Muscle layer of colon (tissue), 2 donors: Measurements from ENCODE around the gene RAPGEF1.

Experiments
- H3K27ac ChIP-seq: one replicate; pipeline ENCODE4 v1.7.0; 2013; ENCODE audit warnings: low read depth, mild to moderate bottlenecking, low read length, moderate library complexity
- H3K27me3 ChIP-seq, 2 donors: one replicate each; pipeline ENCODE4 v1.7.0; 2013; ENCODE audit warnings: low read length in 2 of 2, mild to moderate bottlenecking in 2 of 2; ENCODE audit not compliant: insufficient read depth in 2 of 2, control insufficient read depth in 1 of 2
- H3K36me3 ChIP-seq: one replicate; pipeline ENCODE4 v1.7.0; 2013; ENCODE audit warnings: mild to moderate bottlenecking, low read length; ENCODE audit not compliant: insufficient read depth
- H3K4me1 ChIP-seq: one replicate; pipeline ENCODE4 v1.7.0; 2013; ENCODE audit warnings: mild to moderate bottlenecking, low read length; ENCODE audit not compliant: insufficient read depth
- H3K4me3 ChIP-seq, 2 donors: one replicate each; pipeline ENCODE4 v1.7.0; 2013; ENCODE audit warnings: low read length in 2 of 2, low read depth in 1 of 2, mild to moderate bottlenecking in 1 of 2, moderate library complexity in 1 of 2
- H3K9ac ChIP-seq: one replicate; pipeline ENCODE4 v1.7.0; 2013; ENCODE audit warnings: low read length
- H3K9me3 ChIP-seq: one replicate; pipeline ENCODE4 v1.7.0; 2013; ENCODE audit warnings: mild to moderate bottlenecking, low read length
- donor health status: abdominal sarcoma.
- donor health status: Adenocarcinoma of cecum.

RAPGEF1 gene

GRCh38 chr9:131601683-131602181 is 138.1 kb downstream of the RAPGEF1 start:
- Histone ChIP-seq H3K4me3 (no peak overlapping the region), H3K9ac (no peak overlapping the region), H3K4me1 (no peaks in the 10 kb centered on the region), H3K27me3 (no peaks in the 10 kb centered on the region), H3K27ac (no peak overlapping the region), H3K9me3 (no peaks in the 10 kb centered on the region), H3K36me3 (peaks cover 72% of the 10 kb centered on the region)

- no peak overlapping the region for H3K9ac ChIP-seq
- H3K9me3 ChIP-seq, result no peaks in the 10 kb centered on the region
- H3K4me1 ChIP-seq, result no peaks in the 10 kb centered on the region
- H3K36me3 ChIP-seq, result peaks cover 63% of the 10 kb centered on the region
- H3K27me3 ChIP-seq, result no peaks in the 10 kb centered on the region
- H3K4me3 ChIP-seq, result no peak overlapping the region
- no peak overlapping the region for H3K27ac ChIP-seq
Measured at GRCh38 chr9:131598121-131598520, 141.8 kb downstream of the RAPGEF1 start.

- Histone ChIP-seq H3K36me3 (peaks cover 55% of the 10 kb centered on the region), H3K9me3 (no peaks in the 10 kb centered on the region), H3K27me3 (no peaks in the 10 kb centered on the region), H3K9ac (no peak overlapping the region), H3K27ac (no peak overlapping the region), H3K4me1 (no peaks in the 10 kb centered on the region), H3K4me3 (no peak overlapping the region)
Measured at GRCh38 chr9:131597246-131597645, 142.6 kb downstream of the RAPGEF1 start.

- Histone ChIP-seq H3K27ac (no peak overlapping the region), H3K36me3 (peaks cover 47% of the 10 kb centered on the region), H3K27me3 (no peaks in the 10 kb centered on the region), H3K9ac (no peak overlapping the region), H3K4me1 (no peaks in the 10 kb centered on the region), H3K4me3 (no peak overlapping the region), H3K9me3 (no peaks in the 10 kb centered on the region)
Measured at GRCh38 chr9:131596430-131596743, 143.5 kb downstream of the RAPGEF1 start.

- no peaks in the 10 kb centered on the region for H3K27me3 ChIP-seq
- no peaks in the 10 kb centered on the region for H3K9me3 ChIP-seq
- no peak overlapping the region for H3K4me3 ChIP-seq
- peaks cover 44% of the 10 kb centered on the region for H3K36me3 ChIP-seq
- H3K4me1 ChIP-seq, result no peaks in the 10 kb centered on the region
- no peak overlapping the region for H3K27ac ChIP-seq
- H3K9ac ChIP-seq, result no peak overlapping the region
Measured at GRCh38 chr9:131595696-131596429, 144.0 kb downstream of the RAPGEF1 start.

GRCh38 chr9:131594906-131595665 is 144.8 kb downstream of the RAPGEF1 start:
- H3K27ac ChIP-seq, result no peak overlapping the region
- no peak overlapping the region for H3K9ac ChIP-seq
- H3K36me3 ChIP-seq, result peaks cover 40% of the 10 kb centered on the region
- H3K9me3 ChIP-seq, result no peaks in the 10 kb centered on the region
- H3K4me1 ChIP-seq, result no peaks in the 10 kb centered on the region
- H3K4me3 ChIP-seq, result no peak overlapping the region
- no peaks in the 10 kb centered on the region for H3K27me3 ChIP-seq

- H3K36me3 ChIP-seq, result peaks cover 48% of the 10 kb centered on the region
Measured at GRCh38 chr9:131593936-131594665, 145.8 kb downstream of the RAPGEF1 start.

GRCh38 chr9:131593091-131593820 is 146.6 kb downstream of the RAPGEF1 start:
- H3K9ac ChIP-seq, result no peak overlapping the region
- peaks cover 53% of the 10 kb centered on the region for H3K36me3 ChIP-seq
- no peak overlapping the region for H3K27ac ChIP-seq
- H3K9me3 ChIP-seq, result no peaks in the 10 kb centered on the region
- no peak overlapping the region for H3K4me3 ChIP-seq
- H3K27me3 ChIP-seq, result no peaks in the 10 kb centered on the region
- no peaks in the 10 kb centered on the region for H3K4me1 ChIP-seq

More at GRCh38 chr9:131593936-131594665, 145.8 kb downstream of the RAPGEF1 start:
- no peak overlapping the region for H3K4me3 ChIP-seq
- no peak overlapping the region for H3K27ac ChIP-seq
- no peak overlapping the region for H3K9ac ChIP-seq
- H3K27me3 ChIP-seq, result no peaks in the 10 kb centered on the region
- H3K4me1 ChIP-seq, result no peaks in the 10 kb centered on the region
- H3K9me3 ChIP-seq, result no peaks in the 10 kb centered on the region

- Histone ChIP-seq H3K27me3 (no peaks in the 10 kb centered on the region), H3K4me3 (no peak overlapping the region), H3K36me3 (peaks cover 52% of the 10 kb centered on the region), H3K9me3 (no peaks in the 10 kb centered on the region), H3K27ac (no peak overlapping the region), H3K4me1 (no peaks in the 10 kb centered on the region), H3K9ac (no peak overlapping the region)
Measured at GRCh38 chr9:131591845-131592208, 148.0 kb downstream of the RAPGEF1 start.

GRCh38 chr9:131590907-131591844 is 148.7 kb downstream of the RAPGEF1 start:
- Histone ChIP-seq H3K4me3 (no peak overlapping the region), H3K36me3 (peaks cover 45% of the 10 kb centered on the region), H3K4me1 (no peaks in the 10 kb centered on the region), H3K9ac (no peak overlapping the region), H3K27me3 (no peaks in the 10 kb centered on the region), H3K9me3 (no peaks in the 10 kb centered on the region), H3K27ac (no peak overlapping the region)
